ENCODE results near the gene MYG1.

The MYG1 gene

GRCh38 chr12:53255996-53256395 lies 43.5 kb upstream of the MYG1 start:
- no peak overlapping the region for H3K4me3 ChIP-seq (ENCODE audit: low read depth, low read length)
- DNase-seq (ENCODE audit: low read depth, low spot score): no peak
- in situ Hi-C loops (cut with HindIII; ENCODE audit: low sequenced_read_pairs): no loop called here
- no peak for TF ChIP-seq CTCF (IDR thresholded peaks at IDR 0.05; ENCODE audit: low read depth, low read length)

- in situ Hi-C loops (cut with HindIII; ENCODE audit: low sequenced_read_pairs): no loop called here
- DNase-seq (ENCODE audit: low read depth, low spot score): no peak
- TF ChIP-seq CTCF (IDR thresholded peaks at IDR 0.05; ENCODE audit: low read depth, low read length): no peak
- no peak overlapping the region for H3K4me3 ChIP-seq (ENCODE audit: low read depth, low read length)
Measured at GRCh38 chr12:53258541-53259539, 40.7 kb upstream of the MYG1 start.

- no peak for TF ChIP-seq CTCF (IDR thresholded peaks at IDR 0.05; ENCODE audit: low read depth, low read length)
- DNase-seq (ENCODE audit: low read depth, low spot score): no peak
- H3K4me3 ChIP-seq (ENCODE audit: low read depth, low read length): no peak overlapping the region
- in situ Hi-C loops (cut with HindIII; ENCODE audit: low sequenced_read_pairs): no loop called here
Measured at GRCh38 chr12:53259891-53260290, 39.6 kb upstream of the MYG1 start.

- H3K4me3 ChIP-seq (ENCODE audit: low read depth, low read length): no peak overlapping the region
- in situ Hi-C loops (cut with HindIII; ENCODE audit: low sequenced_read_pairs): no loop called here
- DNase-seq (ENCODE audit: low read depth, low spot score): no peak
- no peak for TF ChIP-seq CTCF (IDR thresholded peaks at IDR 0.05; ENCODE audit: low read depth, low read length)
Measured at GRCh38 chr12:53265783-53266182, 33.7 kb upstream of the MYG1 start.

- peak overlapping the region; percentile 69 for H3K4me3 ChIP-seq (ENCODE audit: low read depth, low read length)
- in situ Hi-C loops (cut with HindIII; ENCODE audit: low sequenced_read_pairs): no loop called here
- DNase-seq (ENCODE audit: low read depth, low spot score): no peak
- no peak for TF ChIP-seq CTCF (IDR thresholded peaks at IDR 0.05; ENCODE audit: low read depth, low read length)
Measured at GRCh38 chr12:53267306-53267998, 32.0 kb upstream of the MYG1 start.

GRCh38 chr12:53267999-53268629 lies 31.4 kb upstream of the MYG1 start, which contains the start of gene ESPL1:
TSS of gene ESPL1 (plus strand) at chr12:53268299. CDS start at chr12:53268767, 468 bp downstream.
- peak within 1 kb of the TSS; percentile 69 for H3K4me3 ChIP-seq (ENCODE audit: low read depth, low read length)
- in situ Hi-C loops (cut with HindIII; ENCODE audit: low sequenced_read_pairs): no loop called here
- DNase-seq (ENCODE audit: low read depth, low spot score): peak; percentile 77
- TF ChIP-seq CTCF (IDR thresholded peaks at IDR 0.05; ENCODE audit: low read depth, low read length): peak; percentile 25
